ENCODE results near the gene DAB2IP. TPM values are rescaled to one million over a fixed set of nuclear protein-coding genes. Genes with fewer than 3 reads are reported as not detected.

DAB2IP gene
- total and polyA plus RNA-seq, 2 experiments from 2014 or later: 8.9 to 42.8 TPM

DNA sequence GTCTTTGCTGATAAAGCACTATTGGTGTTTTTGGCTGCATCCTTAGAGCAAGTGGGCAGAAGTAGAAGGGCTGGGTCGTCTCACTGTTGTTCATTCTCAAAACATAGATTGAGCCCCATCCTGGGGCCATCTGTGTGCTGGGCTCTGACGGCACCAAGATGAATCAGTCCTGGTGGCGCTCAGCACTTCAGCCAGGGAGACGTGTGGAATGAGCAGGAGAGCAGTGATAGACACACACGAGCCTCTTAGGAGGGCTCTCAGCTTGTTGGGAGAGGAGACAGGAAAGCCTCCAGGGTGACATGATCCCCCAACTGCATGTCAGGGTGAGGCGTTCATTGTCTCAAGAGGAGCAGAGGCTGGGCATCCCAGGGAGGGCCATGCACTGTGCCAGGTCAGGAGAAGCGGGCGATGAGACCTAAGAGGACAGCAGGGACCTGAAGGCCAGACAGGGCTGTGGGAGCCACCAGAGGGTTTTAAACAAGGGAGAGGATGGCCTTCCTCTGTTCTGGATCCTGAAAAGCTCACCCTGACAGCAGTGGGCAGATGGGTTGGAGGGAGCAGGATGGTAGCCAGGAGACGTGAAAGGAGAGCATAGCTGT is 115.8 kb downstream of the DAB2IP start (continued):
- TF ChIP-seq, protein P1, sequence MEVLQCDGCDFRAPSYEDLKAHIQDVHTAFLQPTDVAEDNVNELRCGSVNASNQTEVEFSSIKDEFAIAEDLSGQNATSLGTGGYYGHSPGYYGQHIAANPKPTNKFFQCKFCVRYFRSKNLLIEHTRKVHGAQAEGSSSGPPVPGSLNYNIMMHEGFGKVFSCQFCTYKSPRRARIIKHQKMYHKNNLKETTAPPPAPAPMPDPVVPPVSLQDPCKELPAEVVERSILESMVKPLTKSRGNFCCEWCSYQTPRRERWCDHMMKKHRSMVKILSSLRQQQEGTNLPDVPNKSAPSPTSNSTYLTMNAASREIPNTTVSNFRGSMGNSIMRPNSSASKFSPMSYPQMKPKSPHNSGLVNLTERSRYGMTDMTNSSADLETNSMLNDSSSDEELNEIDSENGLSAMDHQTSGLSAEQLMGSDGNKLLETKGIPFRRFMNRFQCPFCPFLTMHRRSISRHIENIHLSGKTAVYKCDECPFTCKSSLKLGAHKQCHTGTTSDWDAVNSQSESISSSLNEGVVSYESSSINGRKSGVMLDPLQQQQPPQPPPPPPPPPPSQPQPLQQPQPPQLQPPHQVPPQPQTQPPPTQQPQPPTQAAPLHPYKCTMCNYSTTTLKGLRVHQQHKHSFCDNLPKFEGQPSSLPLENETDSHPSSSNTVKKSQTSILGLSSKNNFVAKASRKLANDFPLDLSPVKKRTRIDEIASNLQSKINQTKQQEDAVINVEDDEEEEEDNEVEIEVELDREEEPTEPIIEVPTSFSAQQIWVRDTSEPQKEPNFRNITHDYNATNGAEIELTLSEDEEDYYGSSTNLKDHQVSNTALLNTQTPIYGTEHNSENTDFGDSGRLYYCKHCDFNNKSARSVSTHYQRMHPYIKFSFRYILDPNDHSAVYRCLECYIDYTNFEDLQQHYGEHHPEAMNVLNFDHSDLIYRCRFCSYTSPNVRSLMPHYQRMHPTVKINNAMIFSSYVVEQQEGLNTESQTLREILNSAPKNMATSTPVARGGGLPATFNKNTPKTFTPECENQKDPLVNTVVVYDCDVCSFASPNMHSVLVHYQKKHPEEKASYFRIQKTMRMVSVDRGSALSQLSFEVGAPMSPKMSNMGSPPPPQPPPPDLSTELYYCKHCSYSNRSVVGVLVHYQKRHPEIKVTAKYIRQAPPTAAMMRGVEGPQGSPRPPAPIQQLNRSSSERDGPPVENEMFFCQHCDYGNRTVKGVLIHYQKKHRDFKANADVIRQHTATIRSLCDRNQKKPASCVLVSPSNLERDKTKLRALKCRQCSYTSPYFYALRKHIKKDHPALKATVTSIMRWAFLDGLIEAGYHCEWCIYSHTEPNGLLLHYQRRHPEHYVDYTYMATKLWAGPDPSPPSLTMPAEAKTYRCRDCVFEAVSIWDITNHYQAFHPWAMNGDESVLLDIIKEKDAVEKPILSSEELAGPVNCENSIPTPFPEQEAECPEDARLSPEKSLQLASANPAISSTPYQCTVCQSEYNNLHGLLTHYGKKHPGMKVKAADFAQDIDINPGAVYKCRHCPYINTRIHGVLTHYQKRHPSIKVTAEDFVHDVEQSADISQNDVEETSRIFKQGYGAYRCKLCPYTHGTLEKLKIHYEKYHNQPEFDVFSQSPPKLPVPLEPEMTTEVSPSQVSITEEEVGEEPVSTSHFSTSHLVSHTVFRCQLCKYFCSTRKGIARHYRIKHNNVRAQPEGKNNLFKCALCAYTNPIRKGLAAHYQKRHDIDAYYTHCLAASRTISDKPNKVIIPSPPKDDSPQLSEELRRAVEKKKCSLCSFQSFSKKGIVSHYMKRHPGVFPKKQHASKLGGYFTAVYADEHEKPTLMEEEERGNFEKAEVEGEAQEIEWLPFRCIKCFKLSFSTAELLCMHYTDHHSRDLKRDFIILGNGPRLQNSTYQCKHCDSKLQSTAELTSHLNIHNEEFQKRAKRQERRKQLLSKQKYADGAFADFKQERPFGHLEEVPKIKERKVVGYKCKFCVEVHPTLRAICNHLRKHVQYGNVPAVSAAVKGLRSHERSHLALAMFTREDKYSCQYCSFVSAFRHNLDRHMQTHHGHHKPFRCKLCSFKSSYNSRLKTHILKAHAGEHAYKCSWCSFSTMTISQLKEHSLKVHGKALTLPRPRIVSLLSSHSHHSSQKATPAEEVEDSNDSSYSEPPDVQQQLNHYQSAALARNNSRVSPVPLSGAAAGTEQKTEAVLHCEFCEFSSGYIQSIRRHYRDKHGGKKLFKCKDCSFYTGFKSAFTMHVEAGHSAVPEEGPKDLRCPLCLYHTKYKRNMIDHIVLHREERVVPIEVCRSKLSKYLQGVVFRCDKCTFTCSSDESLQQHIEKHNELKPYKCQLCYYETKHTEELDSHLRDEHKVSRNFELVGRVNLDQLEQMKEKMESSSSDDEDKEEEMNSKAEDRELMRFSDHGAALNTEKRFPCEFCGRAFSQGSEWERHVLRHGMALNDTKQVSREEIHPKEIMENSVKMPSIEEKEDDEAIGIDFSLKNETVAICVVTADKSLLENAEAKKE (CRISPR knock-in tag; IDR thresholded peaks at IDR 0.05): no peak
- TF ChIP-seq CREB1 (CRISPR knock-in tag; IDR thresholded peaks at IDR 0.05; ENCODE audit: low read depth) (no peak), STAT1 (IDR thresholded peaks at IDR 0.05; ENCODE audit: unreplicated experiment) (no peak), EZH2phosphoT487 (IDR thresholded peaks at IDR 0.05; ENCODE audit: unreplicated experiment) (no peak), POLR2AphosphoS5 (IDR thresholded peaks at IDR 0.05; ENCODE audit: low read depth) (no peak), ZNF114 (CRISPR knock-in tag; IDR thresholded peaks at IDR 0.05) (no peak)
- TF ChIP-seq, protein P2, sequence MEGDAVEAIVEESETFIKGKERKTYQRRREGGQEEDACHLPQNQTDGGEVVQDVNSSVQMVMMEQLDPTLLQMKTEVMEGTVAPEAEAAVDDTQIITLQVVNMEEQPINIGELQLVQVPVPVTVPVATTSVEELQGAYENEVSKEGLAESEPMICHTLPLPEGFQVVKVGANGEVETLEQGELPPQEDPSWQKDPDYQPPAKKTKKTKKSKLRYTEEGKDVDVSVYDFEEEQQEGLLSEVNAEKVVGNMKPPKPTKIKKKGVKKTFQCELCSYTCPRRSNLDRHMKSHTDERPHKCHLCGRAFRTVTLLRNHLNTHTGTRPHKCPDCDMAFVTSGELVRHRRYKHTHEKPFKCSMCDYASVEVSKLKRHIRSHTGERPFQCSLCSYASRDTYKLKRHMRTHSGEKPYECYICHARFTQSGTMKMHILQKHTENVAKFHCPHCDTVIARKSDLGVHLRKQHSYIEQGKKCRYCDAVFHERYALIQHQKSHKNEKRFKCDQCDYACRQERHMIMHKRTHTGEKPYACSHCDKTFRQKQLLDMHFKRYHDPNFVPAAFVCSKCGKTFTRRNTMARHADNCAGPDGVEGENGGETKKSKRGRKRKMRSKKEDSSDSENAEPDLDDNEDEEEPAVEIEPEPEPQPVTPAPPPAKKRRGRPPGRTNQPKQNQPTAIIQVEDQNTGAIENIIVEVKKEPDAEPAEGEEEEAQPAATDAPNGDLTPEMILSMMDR (conservative IDR thresholded peaks at IDR 0.05; ENCODE audit: low read depth in 2 of 2): no peak

Measured in GM23338 (cell line).